Measurements from ENCODE around the gene NDRG3.
"Not testable (repeated sequence)": the region's sequence is repeated elsewhere in the genome, so short reads cannot be mapped to it uniquely, and the experiment has no call there.

Gene NDRG3

DNA sequence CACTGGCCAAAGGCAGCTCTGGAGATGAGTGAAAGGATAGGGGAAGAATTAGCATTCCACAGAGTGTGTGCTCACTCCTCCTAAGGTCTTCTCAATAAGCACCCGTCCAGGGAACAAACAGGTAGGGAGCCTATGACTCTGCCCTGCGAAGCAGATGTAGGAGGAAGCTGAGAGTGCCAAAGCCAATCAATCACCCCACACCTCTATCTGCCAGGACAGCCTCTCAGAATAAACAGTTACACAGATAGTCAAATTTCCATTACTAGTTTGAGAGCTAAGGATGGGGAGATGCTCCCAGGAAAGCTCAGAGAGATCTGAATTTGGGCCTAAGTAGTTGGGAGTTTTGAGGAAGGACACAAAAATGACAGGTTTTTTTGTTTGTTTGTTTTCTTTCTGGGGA lies 59.4 kb downstream of the NDRG3 start:
- DNase-seq = no peak

- no peak for DNase-seq
These were observed 61.1 kb downstream of the NDRG3 start for GRCh38 chr20:36684747-36685146.

GRCh38 chr20:36682311-36682710 lies 63.6 kb downstream of the NDRG3 start:
- DNase-seq = no peak

GRCh38 chr20:36677422-36677771 lies 68.5 kb downstream of the NDRG3 start:
- no peak for DNase-seq

GRCh38 chr20:36676701-36677421 lies 69.0 kb downstream of the NDRG3 start:
- DNase-seq = no peak

DNA sequence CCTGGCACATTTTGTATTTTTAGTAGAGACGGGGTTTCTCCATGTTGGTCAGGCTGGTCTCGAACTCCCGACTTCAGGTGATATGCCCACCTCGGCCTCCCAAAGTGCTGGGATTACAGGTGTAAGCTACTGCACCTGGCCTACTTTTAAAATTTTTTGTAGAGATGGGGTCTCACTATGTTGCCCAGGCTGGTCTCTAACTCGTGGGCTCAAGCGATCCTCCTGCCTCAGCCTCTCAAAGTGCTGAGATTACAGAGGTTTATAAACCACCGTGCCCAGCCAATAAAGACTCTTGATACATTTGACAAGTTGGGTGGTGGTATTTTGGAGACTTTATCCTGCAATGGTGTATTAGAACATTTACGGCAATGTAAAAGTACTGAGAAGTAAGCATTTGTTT lies 70.3 kb downstream of the NDRG3 start:
- not testable (repeated sequence) for DNase-seq

DNA sequence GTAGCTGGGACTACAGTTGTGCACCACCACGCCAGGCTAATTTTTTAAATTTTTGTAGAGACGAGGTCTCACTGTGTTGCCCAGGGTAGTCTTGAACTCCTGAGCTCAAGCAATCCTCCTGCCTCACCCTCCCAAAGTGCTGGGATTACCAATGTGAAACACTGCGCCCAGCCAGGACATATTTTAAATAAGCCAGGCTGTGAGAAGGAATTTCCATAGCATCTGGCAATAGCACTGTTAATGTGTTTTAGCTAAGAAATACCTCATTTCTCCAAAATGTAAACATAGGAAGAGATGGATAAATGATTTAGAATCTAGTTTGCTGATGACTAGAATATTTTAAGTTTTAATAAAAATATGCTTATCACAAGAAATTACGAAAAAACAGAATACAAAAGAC lies 72.9 kb downstream of the NDRG3 start:
- no peak for DNase-seq

DNA sequence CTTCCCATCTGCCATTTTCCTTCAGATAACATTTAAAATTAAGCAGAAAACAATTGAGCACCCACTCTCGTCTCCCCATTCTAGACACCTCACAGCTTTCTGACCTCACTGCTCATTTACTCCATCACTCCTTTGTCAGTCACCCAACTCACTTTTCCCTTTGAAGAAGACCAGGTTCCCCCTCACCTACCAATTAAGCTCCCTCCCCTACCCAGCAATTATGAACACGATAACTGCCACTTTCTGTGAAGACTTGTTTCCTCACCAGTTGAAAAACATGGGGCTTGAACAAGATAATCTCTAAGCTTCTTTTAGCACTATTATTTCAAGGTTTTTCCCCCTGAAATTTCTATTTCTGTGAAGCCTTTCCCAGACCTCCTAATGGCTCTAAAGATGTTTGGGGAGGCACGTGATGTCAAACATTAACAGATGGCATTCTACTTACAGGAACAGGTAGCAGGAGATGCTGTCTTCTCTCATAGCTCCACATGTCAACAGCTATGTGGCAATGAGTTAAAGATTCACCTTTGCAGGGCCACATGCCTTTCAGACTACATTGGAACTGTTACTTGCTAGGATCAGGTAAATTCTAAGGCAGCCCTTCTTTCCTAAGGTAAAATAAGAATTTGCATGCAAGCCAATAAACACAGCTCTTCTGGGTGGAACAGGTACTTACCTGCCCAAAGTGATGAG lies 75.1 kb downstream of the NDRG3 start:
- DNase-seq = no peak

DNA sequence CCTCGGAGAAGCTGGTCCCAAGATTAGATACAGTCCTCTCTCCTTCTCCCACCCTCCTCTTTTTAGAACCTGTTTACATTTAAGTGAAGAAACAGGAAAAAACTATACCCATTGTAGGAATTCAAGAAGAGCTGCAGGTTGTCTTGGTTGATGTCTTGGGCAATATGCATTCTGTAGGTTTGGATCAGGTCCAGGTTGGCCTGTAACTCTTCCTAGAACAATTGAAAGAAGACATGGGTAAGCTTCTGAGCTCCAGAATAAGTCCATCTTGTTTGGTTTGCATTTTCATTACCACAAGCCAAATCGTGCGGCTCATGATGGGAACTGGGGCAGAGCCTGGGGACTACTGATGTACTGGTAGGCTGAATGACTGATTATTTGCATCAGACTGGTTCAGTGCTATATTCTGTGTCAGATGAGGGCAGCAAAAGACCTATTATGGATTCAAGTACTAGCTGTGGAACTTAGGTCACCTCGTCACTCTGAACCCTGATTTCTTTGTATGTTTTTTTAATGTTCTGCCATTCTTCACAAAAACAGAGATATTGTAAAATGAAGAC lies 79.6 kb downstream of the NDRG3 start:
- no peak for DNase-seq

- no peak for DNase-seq
These were observed 82.9 kb downstream of the NDRG3 start for GRCh38 chr20:36663031-36663430.

DNA sequence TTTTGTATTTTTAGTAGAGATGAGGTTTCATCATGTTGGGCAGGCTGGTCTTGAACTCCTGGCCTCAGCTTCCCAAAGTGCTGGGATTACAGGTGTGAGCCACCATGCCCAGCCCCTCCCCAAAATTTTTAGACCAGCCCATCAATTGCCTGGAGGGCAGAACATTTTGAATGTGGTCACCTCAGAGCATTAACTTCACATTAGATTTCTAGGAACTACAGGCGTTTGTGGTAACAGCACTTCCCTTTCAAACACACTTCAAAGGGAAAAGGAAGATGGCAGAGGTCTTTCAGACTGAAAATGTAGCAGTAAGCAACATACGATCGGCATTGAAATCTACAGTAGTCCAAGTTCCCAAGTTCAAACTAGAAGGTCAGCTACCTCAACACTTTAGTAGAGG lies 87.6 kb downstream of the NDRG3 start:
- no peak for DNase-seq

DNA sequence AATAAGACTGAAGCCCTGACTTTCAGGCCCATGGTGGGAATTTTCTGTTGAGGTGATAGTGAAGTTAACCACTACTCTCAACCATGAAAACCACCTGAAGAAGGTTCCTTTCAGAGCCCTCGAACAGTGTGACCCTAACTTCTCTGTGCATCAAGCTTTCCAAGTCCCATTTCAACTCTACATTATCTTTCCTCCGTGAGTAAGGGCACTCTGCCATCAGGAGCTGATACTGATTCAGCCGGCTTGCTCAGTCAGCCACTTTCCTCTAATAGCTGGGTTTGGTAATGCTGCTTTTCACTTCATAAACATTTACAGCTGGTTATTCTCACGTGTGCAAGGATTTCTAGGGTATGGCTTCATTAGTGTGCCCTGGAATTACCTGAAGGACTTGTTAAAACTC lies 89.2 kb downstream of the NDRG3 start:
- DNase-seq = no peak

- no peak for DNase-seq
These were observed 90.9 kb downstream of the NDRG3 start for GRCh38 chr20:36655004-36655403.

- DNase-seq = no peak
These were observed 91.4 kb downstream of the NDRG3 start for GRCh38 chr20:36654506-36654905.

DNA sequence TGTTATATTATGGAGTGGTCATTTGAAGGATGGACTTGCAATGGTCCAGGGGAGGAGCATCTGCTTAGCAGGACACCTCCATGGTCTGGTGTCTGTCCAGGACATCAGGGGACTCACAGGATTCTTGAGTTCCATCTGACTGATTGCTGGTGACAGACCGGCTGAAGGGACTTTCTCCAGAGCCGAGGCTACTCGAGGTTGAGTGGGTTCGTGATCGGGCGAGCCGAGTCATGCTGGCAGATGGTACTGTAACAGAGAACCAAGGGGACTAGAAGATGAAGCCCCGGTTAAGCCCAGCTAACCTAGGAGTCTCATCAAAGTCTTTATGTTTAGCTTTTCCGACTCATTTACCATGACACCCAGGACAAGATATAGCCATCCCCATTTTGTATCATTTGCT lies 92.4 kb downstream of the NDRG3 start:
- no peak for DNase-seq

GRCh38 chr20:36647196-36648121 lies 98.4 kb downstream of the NDRG3 start:
- no peak for DNase-seq

- no peak for DNase-seq
These were observed 99.2 kb downstream of the NDRG3 start for GRCh38 chr20:36646678-36647077.

GRCh38 chr20:36645998-36646397 lies 99.9 kb downstream of the NDRG3 start, which contains the start of gene SLA2:
SLA2 (minus strand) TSS chr20:36646196; CDS start chr20:36641335, 4,861 bp downstream.
- DNase-seq = no peak

GRCh38 chr20:36645353-36645752 lies 100.5 kb downstream of the NDRG3 start:
- no peak for DNase-seq

GRCh38 chr20:36644706-36645095 lies 101.2 kb downstream of the NDRG3 start:
- DNase-seq = no peak

DNA sequence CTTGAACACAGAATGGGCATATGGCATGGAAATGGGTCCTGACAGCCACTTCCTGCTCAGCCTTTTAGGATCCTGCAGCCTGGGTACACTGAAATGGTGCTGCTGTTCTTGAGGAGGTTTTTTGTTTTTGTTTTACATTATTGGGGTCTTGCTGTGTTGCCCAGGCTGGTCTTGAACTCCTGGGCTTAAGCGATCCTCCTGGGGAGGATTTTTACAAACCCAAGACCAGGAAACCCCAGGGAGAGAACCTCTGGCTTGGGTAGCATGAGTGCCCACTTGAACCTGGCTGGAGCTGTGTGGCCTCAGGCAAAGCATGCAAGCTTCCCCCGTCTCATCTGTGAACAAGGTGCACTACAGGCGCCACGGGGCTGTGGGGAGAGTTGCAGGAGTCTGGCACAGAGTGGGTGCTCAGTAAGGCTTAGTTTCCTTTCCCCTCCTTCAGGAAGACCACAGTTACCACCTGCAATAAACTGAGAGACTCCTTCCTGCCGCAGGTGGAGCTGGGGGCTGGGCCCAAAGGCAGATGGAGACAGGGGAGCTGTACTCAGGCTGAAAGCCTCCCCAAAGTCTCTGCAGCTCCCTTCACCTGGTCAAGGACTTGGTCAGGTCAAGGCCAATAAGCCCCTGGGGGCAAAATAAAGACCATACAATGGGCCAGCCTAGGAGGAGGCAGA lies 101.7 kb downstream of the NDRG3 start:
- DNase-seq = no peak

GRCh38 chr20:36642136-36642535 lies 103.8 kb downstream of the NDRG3 start:
- DNase-seq = no peak

DNA sequence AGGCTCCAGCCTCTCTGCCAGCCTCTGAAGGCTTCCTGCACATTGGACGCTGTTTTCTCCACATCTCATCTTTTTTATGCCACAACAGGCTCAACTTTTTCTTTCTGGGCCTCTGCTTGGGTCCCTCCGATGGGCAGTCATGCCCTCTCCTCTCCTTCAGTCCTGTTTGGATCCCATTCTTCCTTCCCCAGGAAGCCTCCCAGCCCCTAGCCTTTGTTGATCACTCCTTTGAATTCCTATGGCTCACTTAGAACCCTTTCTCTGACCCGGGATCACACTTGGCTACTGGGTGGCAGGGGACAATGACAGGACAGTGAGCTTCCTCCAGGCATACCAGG lies 104.4 kb downstream of the NDRG3 start:
- DNase-seq = no peak
